ENCODE measurements around the gene ZNF653.

ZNF653 gene

GRCh38 chr19:11513946-11514345 lies 8.3 kb upstream of the ZNF653 start:
- no peak overlapping the region for H3K4me3 ChIP-seq
- no peak overlapping the region for H3K27ac ChIP-seq
- no peak for DNase-seq (ENCODE audit: low spot score)
- no peak for TF ChIP-seq CTCF (IDR thresholded peaks at IDR 0.05)

GRCh38 chr19:11510444-11510843 lies 4.8 kb upstream of the ZNF653 start:
- no peak for DNase-seq (ENCODE audit: low spot score)
- no peak overlapping the region for H3K27ac ChIP-seq
- no peak overlapping the region for H3K4me3 ChIP-seq
- TF ChIP-seq CTCF (IDR thresholded peaks at IDR 0.05): no peak

GRCh38 chr19:11507370-11508078 lies 1.9 kb upstream of the ZNF653 start:
- no peak for TF ChIP-seq CTCF (IDR thresholded peaks at IDR 0.05)
- DNase-seq (ENCODE audit: low spot score): no peak
- no peak overlapping the region for H3K27ac ChIP-seq
- no peak overlapping the region for H3K4me3 ChIP-seq

GRCh38 chr19:11506967-11507366 lies 1.3 kb upstream of the ZNF653 start:
- no peak for DNase-seq (ENCODE audit: low spot score)
- Histone ChIP-seq H3K4me3 (no peak overlapping the region), H3K27ac (no peak overlapping the region)
- TF ChIP-seq CTCF (IDR thresholded peaks at IDR 0.05): no peak

- Histone ChIP-seq H3K4me3 (peak overlapping the region; percentile 78), H3K27ac (peak overlapping the region; percentile 94 to 95)
- no peak for DNase-seq (ENCODE audit: low spot score)
- no peak for TF ChIP-seq CTCF (IDR thresholded peaks at IDR 0.05)
Observed at GRCh38 chr19:11506101-11506555, 489 bp upstream of the ZNF653 start.

- Histone ChIP-seq H3K27ac (peak overlapping the region; percentile 94 to 95), H3K4me3 (peak overlapping the region; percentile 78)
- no peak for TF ChIP-seq CTCF (IDR thresholded peaks at IDR 0.05)
- DNase-seq (ENCODE audit: low spot score): peak; percentile 98
Observed at GRCh38 chr19:11505032-11505503, 571 bp downstream of the ZNF653 start.

GRCh38 chr19:11504502-11505031 lies 1.1 kb downstream of the ZNF653 start:
- peak overlapping the region; percentile 78 for H3K4me3 ChIP-seq
- TF ChIP-seq CTCF (IDR thresholded peaks at IDR 0.05): no peak
- peak overlapping the region; percentile 94 to 95 for H3K27ac ChIP-seq

More at GRCh38 chr19:11504502-11505031, 1.1 kb downstream of the ZNF653 start:
- DNase-seq (ENCODE audit: low spot score): no peak

All from coronary artery (tissue), 2 donors.